MM.1S (cell line): ENCODE measurements around the gene SETD1A.

Experiments used
- DNase-seq: peaks from one replicate; pipeline ENCODE4 v3.0.0-alpha.2; 2015
- H2AFZ ChIP-seq: fragments of 300-600 bp; sonication (generic); 2 replicates; pipeline ENCODE4 v1.6.0; 2016; ENCODE audit warnings: antibody characterized with exemption, low read length
- H3F3A ChIP-seq: fragments of 300-600 bp; sonication (generic); 2 replicates; pipeline ENCODE4 v1.6.1; 2016; ENCODE audit warnings: mild to moderate bottlenecking, antibody characterized with exemption, low read length, moderate library complexity, mixed read lengths; ENCODE audit not compliant: insufficient read depth
- H3K27ac ChIP-seq: fragments of 300-600 bp; sonication (generic); 2 replicates; pipeline ENCODE4 v1.5.1; 2016; ENCODE audit warnings: mild to moderate bottlenecking, low read length
- H3K27me3 ChIP-seq: fragments of 300-600 bp; sonication (generic); replicated peaks from 2 replicates; pipeline ENCODE4 v1.6.0; 2016; ENCODE audit warnings: low read length; ENCODE audit not compliant: insufficient read depth
- H3K36me3 ChIP-seq: fragments of 300-600 bp; sonication (generic); replicated peaks from 2 replicates; pipeline ENCODE4 v1.6.1; 2016; ENCODE audit warnings: mild to moderate bottlenecking, low read length, mixed read lengths; ENCODE audit not compliant: insufficient read depth
- H3K4me1 ChIP-seq: fragments of 300-600 bp; sonication (generic); 2 replicates; pipeline ENCODE4 v1.6.1; 2016; ENCODE audit warnings: low read length, mixed read lengths
- H3K4me2 ChIP-seq: fragments of 300-600 bp; sonication (generic); 2 replicates; pipeline ENCODE4 v1.6.0; 2016; ENCODE audit warnings: low read depth, low read length
- H3K4me3 ChIP-seq: fragments of 300-600 bp; sonication (generic); 2 replicates; pipeline ENCODE4 v1.5.1; 2016; ENCODE audit warnings: low read length, mixed read lengths
- H3K79me2 ChIP-seq: fragments of 300-600 bp; sonication (generic); 2 replicates; pipeline ENCODE4 v1.6.1; 2016; ENCODE audit warnings: mixed run types, low read length, mixed read lengths
- H3K9ac ChIP-seq: fragments of 300-600 bp; sonication (generic); 2 replicates; pipeline ENCODE4 v1.6.1; 2016; ENCODE audit warnings: low read length, mixed read lengths
- H3K9me2 ChIP-seq: fragments of 300-600 bp; sonication (generic); replicated peaks from 2 replicates; pipeline ENCODE4 v1.6.1; 2016; ENCODE audit warnings: mild to moderate bottlenecking, low read length, mixed read lengths; ENCODE audit not compliant: insufficient read depth
- H3K9me3 ChIP-seq: fragments of 300-600 bp; sonication (generic); replicated peaks from 2 replicates; pipeline ENCODE4 v1.6.1; 2016; ENCODE audit warnings: mild to moderate bottlenecking, low read length, mixed read lengths; ENCODE audit not compliant: insufficient read depth
- H4K20me1 ChIP-seq: fragments of 300-600 bp; sonication (generic); 2 replicates; pipeline ENCODE4 v1.6.1; 2016; ENCODE audit warnings: mild to moderate bottlenecking, low read length, moderate library complexity, mixed read lengths; ENCODE audit not compliant: insufficient read depth
- CTCF ChIP-seq: fragments of 300-600 bp; sonication (generic); IDR thresholded peaks from 2 replicates; pipeline ENCODE4 v1.5.1; 2016; ENCODE audit warnings: antibody characterized with exemption, low read length, mixed read lengths
- EZH2 ChIP-seq: fragments of 300-600 bp; sonication (generic); optimal IDR thresholded peaks from 2 replicates; pipeline ENCODE3; 2017; ENCODE audit warnings: low read depth, mild to moderate bottlenecking, antibody characterized with exemption, low read length, mixed read lengths
- EZH2phosphoT487 ChIP-seq: fragments of 300-600 bp; sonication (generic); IDR thresholded peaks from 2 replicates; pipeline ENCODE4 v1.6.1; 2018; ENCODE audit warnings: antibody characterized with exemption, low read length

SETD1A gene

GRCh38 chr16:31033709-31034492 is 76.3 kb downstream of the SETD1A start:
- TF ChIP-seq EZH2: no peak
- no peak for TF ChIP-seq CTCF
- no peak for TF ChIP-seq EZH2phosphoT487
- Histone ChIP-seq H2AFZ (peak overlapping the region; percentile 98), H3K9me3 (no peaks in the 10 kb centered on the region), H3K4me1 (0 out of 2 replicates have a peak, but pooled peaks cover 5% of the 10 kb centered on the region), H4K20me1 (no peaks in the 10 kb centered on the region), H3F3A (peaks cover 13% of the 10 kb centered on the region; the same call in 1 of the 2 replicates), H3K27me3 (no peaks in the 10 kb centered on the region), H3K36me3 (no peaks in the 10 kb centered on the region), H3K4me2 (peak overlapping the region; percentile 99), H3K27ac (peak overlapping the region; percentile 30; the same call in 1 of the 2 replicates), H3K9me2 (no peaks in the 10 kb centered on the region), H3K9ac (peak overlapping the region; percentile 76; the same call in 1 of the 2 replicates), H3K79me2 (peaks cover 14% of the 10 kb centered on the region), H3K4me3 (peak overlapping the region; percentile 100)
- peak; percentile 89 for DNase-seq
